ENCODE results near the gene RNF34. TPM values are rescaled to one million over a fixed set of nuclear protein-coding genes. Genes with fewer than 3 reads are reported as not detected.

Gene RNF34, protein sequence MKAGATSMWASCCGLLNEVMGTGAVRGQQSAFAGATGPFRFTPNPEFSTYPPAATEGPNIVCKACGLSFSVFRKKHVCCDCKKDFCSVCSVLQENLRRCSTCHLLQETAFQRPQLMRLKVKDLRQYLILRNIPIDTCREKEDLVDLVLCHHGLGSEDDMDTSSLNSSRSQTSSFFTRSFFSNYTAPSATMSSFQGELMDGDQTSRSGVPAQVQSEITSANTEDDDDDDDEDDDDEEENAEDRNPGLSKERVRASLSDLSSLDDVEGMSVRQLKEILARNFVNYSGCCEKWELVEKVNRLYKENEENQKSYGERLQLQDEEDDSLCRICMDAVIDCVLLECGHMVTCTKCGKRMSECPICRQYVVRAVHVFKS
- total RNA-seq (2021; fragmentation: NEBNext Ultra II Directional; extraction: Animal tissue kit (Norgen Biotek cat#: 25700)) (56.2 and 57.6 TPM in 2 replicates), polyA plus RNA-seq (2011; rRNA removed) (37.9 and 38.4 TPM in 2 replicates), polyA minus RNA-seq (2011; rRNA and poly(A)+ RNA removed) (98.9 and 141 TPM in 2 replicates)
- 45.0 TPM for polyA plus RNA-seq (2011; cell fraction: cytosol; rRNA removed)
- polyA plus RNA-seq (2011; cell fraction: nucleus; rRNA removed), result 140 TPM
- 59.1 to 83.2 TPM (median 80.3 TPM) in 4 replicates for polyA plus RNA-seq (2012, experiment 1 of 2)
- polyA plus RNA-seq (2012, experiment 2 of 2), result 14.1 TPM
- polyA plus RNA-seq (2013, experiment 1 of 2), result 43.6 TPM
- polyA plus RNA-seq (2013, experiment 2 of 2), result 40.8 TPM
- 33.6 TPM for polyA minus RNA-seq (2011; cell fraction: cytosol; rRNA and poly(A)+ RNA removed)
- 67.6 TPM for polyA minus RNA-seq (2011; cell fraction: nucleus; rRNA and poly(A)+ RNA removed)
- long read RNA-seq, experiment 1, transcript RNF34-201 (6 exons, 2,066 nt), result major isoform, 6 of 39 reads
- long read RNA-seq, experiment 1, partial matches to known transcripts, result 18 of 39 reads
- long read RNA-seq, experiment 1, other reads (novel, unspliced or antisense), result 13 of 39 reads
- long read RNA-seq, experiment 2, transcript RNF34-203 (7 exons, 2,051 nt), result minor isoform, 6 of 145 reads
- long read RNA-seq, experiment 2, transcript RNF34-211 (5 exons, 1,449 nt), result minor isoform, 5 of 145 reads
- long read RNA-seq, experiment 2, transcript RNF34-201 (6 exons, 2,066 nt), result major isoform, 76 of 145 reads
- long read RNA-seq, experiment 2, partial matches to known transcripts, result 44 of 145 reads
- long read RNA-seq, experiment 2, other reads (novel, unspliced or antisense), result 14 of 145 reads

GRCh38 chr12:121399391-121400331 is at the start of gene RNF34:
TSS of gene RNF34 (plus strand) at chr12:121400118. CDS start at chr12:121400213, 95 bp downstream.
- Histone ChIP-seq H3K9ac (replicated peaks in 1 of 4; ENCODE audit: extremely low read depth in 1 of 4, low read depth in 3 of 4, low read length in 3 of 4) (peak within 1 kb of the TSS; percentile 82 to 93 (median 84)), H3K9me3 (ENCODE audit: insufficient read depth in 2 of 2, low read depth in 1 of 2, low read length in 1 of 2) (no peaks in the 10 kb centered on the region), H4K91ac (replicated peaks; ENCODE audit: insufficient read length, low read length) (peak within 1 kb of the TSS; percentile 81), H3K36me3 (ENCODE audit: control insufficient read depth in 2 of 4, insufficient read depth in 4 of 4, low read length in 3 of 4) (peaks cover 0 to 4% (median 0%) of the 10 kb centered on the region in 4 experiments; a peak in 1 of 8 replicates), H4K8ac (ENCODE audit: extremely low read depth, insufficient read depth, low read length) (peak within 1 kb of the TSS; percentile 93), H3K23ac (ENCODE audit: insufficient read length) (no peak within 1 kb of the TSS), H2BK12ac (ENCODE audit: low read depth, low read length) (peak within 1 kb of the TSS; percentile 13; the same call in 1 of the 2 replicates), H3K18ac (ENCODE audit: extremely low read depth, low read length) (peak within 1 kb of the TSS; percentile 95), H3K14ac (ENCODE audit: insufficient read length) (no peak within 1 kb of the TSS), H3K79me2 (ENCODE audit: control insufficient read depth in 1 of 2, insufficient read depth in 2 of 2, low read length in 2 of 2) (peaks cover 4 to 37% of the 10 kb centered on the region in 2 experiments; a peak in 3 of 4 replicates), H2BK120ac (replicated peaks; ENCODE audit: low read depth, low read length) (no peak within 1 kb of the TSS), H4K5ac (ENCODE audit: insufficient read length, low read depth, low read length) (peak within 1 kb of the TSS; percentile 89), H3K27me3 (replicated peaks in 1 of 4; ENCODE audit: control insufficient read depth in 3 of 4, extremely low read depth in 1 of 4, insufficient read depth in 3 of 4, low read length in 3 of 4) (no peaks in the 10 kb centered on the region), H2AFZ (ENCODE audit: low read length) (no peak within 1 kb of the TSS; the same call in 1 of the 2 replicates), H2BK5ac (ENCODE audit: low read depth, low read length) (peak within 1 kb of the TSS; percentile 80), H3K4me1 (replicated peaks in 1 of 4; ENCODE audit: control insufficient read depth in 3 of 4, insufficient read depth in 4 of 4, low read length in 3 of 4) (peaks cover 0 to 4% (median under 1%) of the 10 kb centered on the region in 4 experiments; a peak in 1 of 7 replicates), H2AK5ac (ENCODE audit: low read depth, low read length) (no peak within 1 kb of the TSS; the same call in 1 of the 2 replicates), H2BK20ac (ENCODE audit: low read length) (no peak within 1 kb of the TSS), H3K4me2 (ENCODE audit: insufficient read depth in 1 of 2, low read depth in 2 of 2, low read length in 2 of 2) (peak within 1 kb of the TSS; percentile 79 to 99), H3K23me2 (ENCODE audit: low read depth, low read length) (peaks cover 8% of the 10 kb centered on the region), H3K56ac (replicated peaks; ENCODE audit: insufficient read length, low read depth, low read length) (peak within 1 kb of the TSS; percentile 82), H3K27ac (ENCODE audit: low read depth, low read length) (peak within 1 kb of the TSS; percentile 83), H3K79me1 (ENCODE audit: low read depth, low read length) (peaks cover 4% of the 10 kb centered on the region), H4K20me1 (replicated peaks in 1 of 2; ENCODE audit: control insufficient read depth in 1 of 2, insufficient read depth in 2 of 2, low read length in 2 of 2) (peaks cover 0 to 3% of the 10 kb centered on the region in 2 experiments), H3K4me3 (ENCODE audit: extremely low read depth in 1 of 4, insufficient read depth in 2 of 4, low read depth in 3 of 4, low read length in 4 of 4) (peak within 1 kb of the TSS; percentile 76 to 87 (median 86)), H3K4ac (replicated peaks; ENCODE audit: insufficient read length, low read depth, low read length) (peak within 1 kb of the TSS; percentile 94), H2BK15ac (ENCODE audit: low read length) (no peak within 1 kb of the TSS)
- ChIA-PET POLR2A (ENCODE audit: partially characterized antibody) (interaction anchor here (0.6 to 3.0 kb wide), 22 partner anchors 9 to 489 kb away, joined by 3 to 22 read pairs (median 4); partner anchors contain the start of genes ANAPC5, CAMKK2 and KDM2B), CTCF (ENCODE audit: partially characterized antibody) (interaction anchor here (0.5 to 3.8 kb wide), 6 partner anchors 34 to 196 kb away, joined by 3 to 18 read pairs (median 3); no protein-coding TSS in a partner anchor)
- 2% methylated on average over 71 of the region's 77 CpGs; no CpG with 5 or more reads in 1 of the 2 experiments for WGBS, 2 experiments (ENCODE audit: extremely low coverage in 1 of 2, insufficient coverage in 1 of 2, insufficient read length in 1 of 2, insufficient replicate concordance in 2 of 2, low coverage in 1 of 2, low lambda C conversion rate in 2 of 2, missing lambda C conversion rate in 1 of 2)
- DNase-seq (ENCODE audit: low read depth in 1 of 2, low spot score in 2 of 2) (peak; percentile 94 to 98), FAIRE-seq (no peak)
- TF ChIP-seq POU5F1 (IDR thresholded peaks at IDR 0.05; ENCODE audit: low read depth, low read length) (no peak), CHD2 (IDR thresholded peaks at IDR 0.05; ENCODE audit: low read length) (peak; percentile 83), RAD21 (IDR thresholded peaks at IDR 0.05 in 1 of 2, conservative IDR thresholded peaks at IDR 0.05 in 1 of 2; ENCODE audit: low read depth in 2 of 2, low read length in 2 of 2) (no peak), CREB1 (IDR thresholded peaks at IDR 0.05) (peak; percentile 73), TAF7 (optimal IDR thresholded peaks at IDR 0.05; ENCODE audit: borderline replicate concordance, low read depth, low read length) (peak; percentile 94)
